K562 (cell line): ENCODE results near the gene OR2A25. TPM values are rescaled to one million over a fixed set of nuclear protein-coding genes. Genes with fewer than 3 reads are reported as not detected.

Source experiments
- CHD4 ChIP-seq: fragments of 200-600 bp; sonication (generic); IDR thresholded peaks from 3 replicates; pipeline ENCODE4 v1.6.1; 2012; ENCODE audit warnings: low read depth, mild to moderate bottlenecking, mixed read lengths, low read length, inconsistent platforms; ENCODE audit not compliant: insufficient read depth, insufficient replicate concordance, poor library complexity, severe bottlenecking
- RAD21 ChIP-seq, 2 experiments: fragments of 250-450 bp in 1 of 2; fragments of 450-650 bp in 1 of 2; sonication (Bioruptor Pico) in 1 of 2; formaldehyde crosslinking in 1 of 2; IDR thresholded peaks in 1 of 2; conservative IDR thresholded peaks in 1 of 2; 2 replicates each; pipeline versions ENCODE4 v1.4.0 to v1.8.0; 2020 to 2022; ENCODE audit warnings: mild to moderate bottlenecking in 2 of 2, moderate library complexity in 1 of 2
- SETDB1 ChIP-seq: IDR thresholded peaks from one replicate; pipeline ENCODE4 v1.6.1; 2012; ENCODE audit warnings: low read length, control low read depth, inconsistent platforms
- polyA plus RNA-seq, 8 experiments: library from polyadenylated mRNA; depleted of rRNA in 4 of 8; stranded (reverse) in 5 of 8; unstranded in 3 of 8; fragments of >200 nt; fragmentation: Nextera tagmentation in 2 of 8; fragmentation: Illumina TruSeq in 1 of 8; extraction: Ambion mirVana in 2 of 8; extraction: Trizol in 1 of 8; gene quantifications; 2 replicates each; pipeline versions ENCODE4 v1.2.1 to v1.2.3, GENCODE V29; 2011 to 2014; ENCODE audit warnings: inconsistent platforms in 1 of 8, missing spikeins in 1 of 8
- total RNA-seq, 7 experiments: library from RNA; depleted of rRNA in 6 of 7; stranded (reverse); fragments of >200 nt in 6 of 7; fragmentation: Illumina TruSeq in 2 of 7; extraction: Trizol in 2 of 7; gene quantifications; 2 replicates each; pipeline versions ENCODE4 v1.2.1 to v1.2.3, GENCODE V29; 2011 to 2021; ENCODE audit warnings: low replicate concordance in 1 of 7
- TF ChIP-seq, protein P1 (sequence below), 2 experiments: fragments of 450-650 bp; formaldehyde crosslinking in 1 of 2; IDR thresholded peaks; 2 replicates each; pipeline versions ENCODE4 v1.4.0 to v1.6.1; 2014 to 2020; ENCODE audit warnings: mild to moderate bottlenecking in 2 of 2, borderline replicate concordance in 1 of 2, low read depth in 1 of 2

Gene OR2A25
- total and polyA plus RNA-seq, 9 of the 15 experiments (the other 6 are each of a cell fraction or from before 2014, with no cell fraction given): not detected

DNA sequence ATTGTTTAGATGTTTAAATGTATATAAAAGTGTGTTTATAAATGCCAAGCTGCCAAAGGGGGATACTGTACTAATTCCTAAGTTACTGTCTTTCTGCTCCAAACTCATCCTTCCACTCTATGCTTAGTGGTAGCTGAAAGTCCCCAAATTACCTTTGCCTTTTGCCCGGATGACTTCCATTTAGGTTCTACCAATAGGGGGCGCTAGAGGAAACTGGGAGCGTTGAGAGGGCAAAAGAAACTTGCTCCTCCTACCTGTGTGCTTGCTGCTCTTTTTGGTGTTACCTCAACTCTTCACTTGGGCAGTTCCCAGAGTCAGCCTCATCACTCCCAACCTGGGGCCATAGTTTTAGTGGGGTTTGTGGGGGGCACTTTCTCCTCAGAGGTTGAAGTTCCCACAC, 5.9 kb upstream of the OR2A25 start (continued):
- TF ChIP-seq, protein P1, sequence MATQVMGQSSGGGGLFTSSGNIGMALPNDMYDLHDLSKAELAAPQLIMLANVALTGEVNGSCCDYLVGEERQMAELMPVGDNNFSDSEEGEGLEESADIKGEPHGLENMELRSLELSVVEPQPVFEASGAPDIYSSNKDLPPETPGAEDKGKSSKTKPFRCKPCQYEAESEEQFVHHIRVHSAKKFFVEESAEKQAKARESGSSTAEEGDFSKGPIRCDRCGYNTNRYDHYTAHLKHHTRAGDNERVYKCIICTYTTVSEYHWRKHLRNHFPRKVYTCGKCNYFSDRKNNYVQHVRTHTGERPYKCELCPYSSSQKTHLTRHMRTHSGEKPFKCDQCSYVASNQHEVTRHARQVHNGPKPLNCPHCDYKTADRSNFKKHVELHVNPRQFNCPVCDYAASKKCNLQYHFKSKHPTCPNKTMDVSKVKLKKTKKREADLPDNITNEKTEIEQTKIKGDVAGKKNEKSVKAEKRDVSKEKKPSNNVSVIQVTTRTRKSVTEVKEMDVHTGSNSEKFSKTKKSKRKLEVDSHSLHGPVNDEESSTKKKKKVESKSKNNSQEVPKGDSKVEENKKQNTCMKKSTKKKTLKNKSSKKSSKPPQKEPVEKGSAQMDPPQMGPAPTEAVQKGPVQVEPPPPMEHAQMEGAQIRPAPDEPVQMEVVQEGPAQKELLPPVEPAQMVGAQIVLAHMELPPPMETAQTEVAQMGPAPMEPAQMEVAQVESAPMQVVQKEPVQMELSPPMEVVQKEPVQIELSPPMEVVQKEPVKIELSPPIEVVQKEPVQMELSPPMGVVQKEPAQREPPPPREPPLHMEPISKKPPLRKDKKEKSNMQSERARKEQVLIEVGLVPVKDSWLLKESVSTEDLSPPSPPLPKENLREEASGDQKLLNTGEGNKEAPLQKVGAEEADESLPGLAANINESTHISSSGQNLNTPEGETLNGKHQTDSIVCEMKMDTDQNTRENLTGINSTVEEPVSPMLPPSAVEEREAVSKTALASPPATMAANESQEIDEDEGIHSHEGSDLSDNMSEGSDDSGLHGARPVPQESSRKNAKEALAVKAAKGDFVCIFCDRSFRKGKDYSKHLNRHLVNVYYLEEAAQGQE (IDR thresholded peaks at IDR 0.05; ENCODE audit: borderline replicate concordance): 0 out of 2 replicates have a peak, but pooled peaks have one; percentile 9
- TF ChIP-seq, protein P1 (CRISPR knock-in tag; IDR thresholded peaks at IDR 0.05; ENCODE audit: low read depth): no peak
- no peak for TF ChIP-seq CHD4
- no peak for TF ChIP-seq SETDB1
- peak in 1 of 2 experiments; percentile 24; a peak in 1 of 4 replicates for TF ChIP-seq RAD21 (CRISPR knock-in tag; conservative IDR thresholded peaks at IDR 0.05 in 1 of 2, IDR thresholded peaks at IDR 0.05 in 1 of 2)
- TF ChIP-seq, all 486 proteins: peak for 7
